H9 (cell line): ENCODE data around the gene TM9SF2. TPM values are rescaled to one million over a fixed set of nuclear protein-coding genes. Genes with fewer than 3 reads are reported as not detected.

ENCODE experiments used
- DNase-seq: peaks from one replicate; pipeline ENCODE4 v3.0.0-alpha.2; 2017
- H2AFZ ChIP-seq: one replicate; pipeline ENCODE4 v1.6.1; 2013; ENCODE audit warnings: mild to moderate bottlenecking, low read length, control low read depth, moderate library complexity
- H2AK5ac ChIP-seq: 2 replicates; pipeline ENCODE4 v1.6.1; 2013; ENCODE audit warnings: low read length, control low read depth, mixed read lengths; ENCODE audit not compliant: insufficient read length
- H2BK120ac ChIP-seq: one replicate; pipeline ENCODE4 v1.6.1; 2013; ENCODE audit warnings: low read depth, mild to moderate bottlenecking, low read length, control low read depth, inconsistent platforms; ENCODE audit not compliant: poor library complexity, severe bottlenecking
- H2BK12ac ChIP-seq: 2 replicates; pipeline ENCODE4 v1.6.1; 2013; ENCODE audit warnings: low read length, control low read depth, mixed read lengths, low read depth; ENCODE audit not compliant: insufficient read length
- H2BK15ac ChIP-seq: 2 replicates; pipeline ENCODE4 v1.6.1; 2013; ENCODE audit warnings: low read depth, low read length, control low read depth
- H2BK20ac ChIP-seq: one replicate; pipeline ENCODE4 v1.6.1; 2013; ENCODE audit warnings: low read depth, mild to moderate bottlenecking, low read length, control low read depth, inconsistent platforms; ENCODE audit not compliant: poor library complexity, severe bottlenecking
- H2BK5ac ChIP-seq: 2 replicates; pipeline ENCODE4 v1.6.1; 2013; ENCODE audit warnings: low read length, control low read depth, mixed read lengths; ENCODE audit not compliant: insufficient read length
- H3K14ac ChIP-seq: 2 replicates; pipeline ENCODE4 v1.6.1; 2013; ENCODE audit warnings: low read length, control low read depth; ENCODE audit not compliant: insufficient read depth
- H3K18ac ChIP-seq: 2 replicates; pipeline ENCODE4 v1.6.1; 2013; ENCODE audit warnings: low read depth, mild to moderate bottlenecking, mixed read lengths, low read length, control low read depth; ENCODE audit not compliant: insufficient read length
- H3K23ac ChIP-seq: 2 replicates; pipeline ENCODE4 v1.6.1; 2013; ENCODE audit warnings: low read length, control low read depth, mixed read lengths, low read depth; ENCODE audit not compliant: insufficient read length
- H3K23me2 ChIP-seq: 2 replicates; pipeline ENCODE4 v1.6.1; 2013; ENCODE audit warnings: low read depth, mild to moderate bottlenecking, mixed read lengths, low read length, control low read depth; ENCODE audit not compliant: insufficient read length, poor library complexity, severe bottlenecking
- H3K27ac ChIP-seq: 2 replicates; pipeline ENCODE4 v1.5.1; 2013; ENCODE audit warnings: low read length, control low read depth, mixed read lengths, low read depth; ENCODE audit not compliant: insufficient read length
- H3K27me3 ChIP-seq: 2 replicates; pipeline ENCODE4 v1.6.1; 2013; ENCODE audit warnings: low read length, control low read depth, inconsistent platforms; ENCODE audit not compliant: insufficient read depth
- H3K4ac ChIP-seq: 2 replicates; pipeline ENCODE4 v1.6.1; 2013; ENCODE audit warnings: low read depth, mild to moderate bottlenecking, control low read depth, inconsistent platforms, low read length, moderate library complexity
- H3K4me1 ChIP-seq: 2 replicates; pipeline ENCODE4 v1.6.1; 2013; ENCODE audit warnings: low read length, control low read depth, inconsistent platforms; ENCODE audit not compliant: insufficient read depth
- H3K4me2 ChIP-seq: 2 replicates; pipeline ENCODE4 v1.6.1; 2013; ENCODE audit warnings: low read length, control low read depth, mixed read lengths; ENCODE audit not compliant: insufficient read length, insufficient read depth
- H3K56ac ChIP-seq: 2 replicates; pipeline ENCODE4 v1.6.1; 2013; ENCODE audit warnings: low read depth, mild to moderate bottlenecking, mixed read lengths, low read length, control low read depth; ENCODE audit not compliant: insufficient read length
- H3K79me1 ChIP-seq: 2 replicates; pipeline ENCODE4 v1.6.1; 2013; ENCODE audit warnings: low read depth, mild to moderate bottlenecking, moderate library complexity, low read length, control low read depth, inconsistent platforms; ENCODE audit not compliant: insufficient read depth, poor library complexity, severe bottlenecking
- H3K79me2 ChIP-seq: 2 replicates; pipeline ENCODE4 v1.6.1; 2013; ENCODE audit warnings: low read length, control low read depth, inconsistent platforms; ENCODE audit not compliant: insufficient read depth
- H3K9ac ChIP-seq: 2 replicates; pipeline ENCODE4 v1.6.1; 2013; ENCODE audit warnings: low read length, control low read depth, mixed read lengths; ENCODE audit not compliant: insufficient read length; ENCODE audit errors: extremely low read depth
- H3K9me3 ChIP-seq: one replicate; pipeline ENCODE4 v1.6.1; 2013; ENCODE audit warnings: low read depth, low read length, inconsistent platforms; ENCODE audit not compliant: control insufficient read depth
- H3T11ph ChIP-seq: one replicate; pipeline ENCODE4 v1.6.1; 2013; ENCODE audit warnings: mild to moderate bottlenecking, low read length, control low read depth, inconsistent platforms
- H4K20me1 ChIP-seq: one replicate; pipeline ENCODE4 v1.6.1; 2013; ENCODE audit not compliant: control insufficient read depth, insufficient read length, insufficient read depth
- H4K5ac ChIP-seq: 2 replicates; pipeline ENCODE4 v1.6.1; 2013; ENCODE audit warnings: low read depth, mild to moderate bottlenecking, mixed read lengths, low read length, control low read depth; ENCODE audit not compliant: insufficient read length
- H4K8ac ChIP-seq: replicated peaks from 2 replicates; pipeline ENCODE4 v1.6.1; 2013; ENCODE audit warnings: low read length, control low read depth, mixed read lengths, low read depth; ENCODE audit not compliant: insufficient read length
- H4K91ac ChIP-seq: 2 replicates; pipeline ENCODE4 v1.6.1; 2013; ENCODE audit warnings: low read depth, mild to moderate bottlenecking, moderate library complexity, mixed read lengths, low read length, control low read depth; ENCODE audit not compliant: insufficient read length
- H3K27ac Mint-ChIP-seq, 3 experiments: 2 replicates in 2 of 3; 3 replicates in 1 of 3; pipeline ENCODE4 v1.8.0; 2020 to 2021; ENCODE audit warnings: mixed read lengths in 3 of 3, mild to moderate bottlenecking in 1 of 3, moderate library complexity in 1 of 3
- H3K27me3 Mint-ChIP-seq: 2 replicates; pipeline ENCODE4 v1.8.0; 2021; ENCODE audit warnings: low read depth, mild to moderate bottlenecking, moderate library complexity, mixed read lengths
- H3K36me3 Mint-ChIP-seq, 3 experiments: 2 replicates in 2 of 3; 3 replicates in 1 of 3; pipeline ENCODE4 v1.8.0; 2020 to 2021; ENCODE audit warnings: low read depth in 3 of 3, mixed read lengths in 3 of 3; ENCODE audit not compliant: insufficient read depth in 1 of 3
- H3K4me1 Mint-ChIP-seq, 2 experiments: 2 replicates each; pipeline ENCODE4 v1.8.0; 2020; ENCODE audit warnings: mixed read lengths in 2 of 2
- H3K4me3 Mint-ChIP-seq, 2 experiments: 2 replicates in 1 of 2; 3 replicates in 1 of 2; pipeline ENCODE4 v1.8.0; 2020 to 2021; ENCODE audit warnings: mild to moderate bottlenecking in 2 of 2, mixed read lengths in 2 of 2, moderate library complexity in 1 of 2
- H3K9me3 Mint-ChIP-seq, 2 experiments: 2 replicates in 1 of 2; 3 replicates in 1 of 2; pipeline ENCODE4 v1.8.0; 2020; ENCODE audit warnings: mild to moderate bottlenecking in 2 of 2, mixed read lengths in 2 of 2, moderate library complexity in 1 of 2
- CTCF ChIP-seq: fragments of 200-600 bp; sonication (generic); conservative IDR thresholded peaks from 3 replicates; pipeline ENCODE4 v1.8.0; 2021; ENCODE audit warnings: antibody characterized with exemption, mild to moderate bottlenecking
- WGBS: extraction: QIAGEN DNeasy Blood & Tissue Kit; methylation state at CpG from one replicate; pipeline ENCODE4 v1.1.7; 2013; ENCODE audit warnings: missing lambda C conversion rate, low lambda C conversion rate, mixed read lengths; ENCODE audit not compliant: insufficient read length; ENCODE audit errors: extremely low coverage; 5-methylcytosine and 5-hydroxymethylcytosine counted together
- total RNA-seq: library from RNA; stranded (reverse); gene quantifications from 2 replicates; pipeline ENCODE4 v1.2.1, GENCODE V29; 2021

Gene TM9SF2
- total RNA-seq, 1 experiment from 2014 or later: 86.1 TPM

GRCh38 chr13:99465454-99465853 is 35.8 kb upstream of the TM9SF2 start:
- no peak for TF ChIP-seq CTCF
- Mint-ChIP-seq H3K36me3 (no peaks in the 10 kb centered on the region; a peak in 1 of 7 replicates), H3K4me1 (peaks cover 4 to 7% of the 10 kb centered on the region in 2 experiments; a peak in 3 of 4 replicates), H3K4me3 (no peak overlapping the region), H3K9me3 (no peaks in the 10 kb centered on the region), H3K27ac (no peak overlapping the region), H3K27me3 (peaks cover 7% of the 10 kb centered on the region; the same call in 1 of the 2 replicates)
- Histone ChIP-seq H3T11ph (no peak overlapping the region), H3K4ac (no peak overlapping the region), H3K4me2 (no peak overlapping the region), H4K91ac (no peak overlapping the region), H3K23me2 (no peaks in the 10 kb centered on the region), H3K79me2 (no peaks in the 10 kb centered on the region), H2BK12ac (no peak overlapping the region), H4K20me1 (no peaks in the 10 kb centered on the region), H3K27ac (no peak overlapping the region), H3K79me1 (no peaks in the 10 kb centered on the region), H2BK20ac (no peak overlapping the region), H3K18ac (no peak overlapping the region), H4K5ac (no peak overlapping the region), H2BK5ac (no peak overlapping the region), H4K8ac (no peak overlapping the region), H3K23ac (no peak overlapping the region), H3K9ac (no peak overlapping the region), H2AK5ac (no peak overlapping the region), H3K4me1 (no peaks in the 10 kb centered on the region), H3K56ac (no peak overlapping the region), H3K9me3 (no peaks in the 10 kb centered on the region), H3K14ac (no peak overlapping the region), H2BK15ac (no peak overlapping the region), H2AFZ (no peak overlapping the region), H3K27me3 (no peaks in the 10 kb centered on the region), H2BK120ac (no peak overlapping the region)
- no CpG with 5 or more reads among the region's 2 CpGs for WGBS
- no peak for DNase-seq
